ENCODE measurements around the gene DACH2.

DNA sequence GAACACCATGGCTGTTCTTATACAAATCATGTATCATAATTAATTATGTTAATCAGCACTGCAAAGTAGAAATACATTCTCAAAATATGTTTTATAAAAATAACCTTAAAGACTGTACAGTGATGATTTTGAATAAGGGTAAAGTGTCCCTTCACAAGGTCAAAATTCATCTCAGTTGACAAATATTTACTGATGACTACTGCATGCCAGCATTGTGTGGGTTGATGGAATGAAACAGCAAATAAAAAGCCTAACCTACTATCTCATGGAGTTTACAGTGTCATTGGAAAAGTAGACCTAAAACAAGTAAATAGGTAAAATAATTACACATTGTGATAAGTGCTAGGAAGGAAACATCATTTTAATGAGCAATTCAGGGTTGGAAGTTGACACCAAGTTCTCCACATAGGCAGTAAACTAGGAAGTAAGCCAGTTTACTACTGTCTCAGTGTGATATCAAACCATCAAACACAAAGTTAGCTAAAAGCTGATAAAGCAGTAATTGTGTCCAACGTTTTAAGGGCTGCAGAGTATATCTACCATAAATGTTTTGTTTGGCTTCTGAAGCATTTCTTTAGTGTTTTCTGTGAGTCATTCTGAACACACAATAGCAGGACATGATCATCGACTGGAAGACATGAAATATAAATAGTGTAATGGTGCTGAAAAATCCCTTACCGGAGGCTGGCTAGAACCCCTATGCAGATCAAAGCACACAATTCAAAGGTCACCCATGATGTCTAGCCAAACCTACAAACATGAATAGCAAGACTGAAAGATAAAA, 221.8 kb downstream of the DACH2 start:
- TF ChIP-seq CSDC2 (CRISPR knock-in tag; IDR thresholded peaks at IDR 0.05) (no peak), PATZ1 (CRISPR knock-in tag; IDR thresholded peaks at IDR 0.05; ENCODE audit: borderline replicate concordance) (no peak), RARB (CRISPR knock-in tag; IDR thresholded peaks at IDR 0.05) (no peak), ZC3H10 (CRISPR knock-in tag; IDR thresholded peaks at IDR 0.05) (no peak)
